Breast epithelium (tissue), 3 donors: ENCODE measurements around the gene PANX3.

ENCODE experiments used
- CTCF ChIP-seq, 3 donors: fragments of 450-650 bp; IDR thresholded peaks; one replicate each; pipeline ENCODE4 v1.5.1; 2016 to 2017; ENCODE audit warnings: antibody characterized with exemption in 3 of 3, mild to moderate bottlenecking in 3 of 3, moderate library complexity in 3 of 3
- POLR2A ChIP-seq: fragments of 450-650 bp; IDR thresholded peaks from one replicate; pipeline ENCODE4 v1.6.1; 2016; ENCODE audit warnings: antibody characterized with exemption, mild to moderate bottlenecking, moderate library complexity
- POLR2AphosphoS5 ChIP-seq, 3 donors: sonication (generic); formaldehyde crosslinking; IDR thresholded peaks; one replicate each; pipeline ENCODE4 v1.6.1; 2017; ENCODE audit warnings: antibody characterized with exemption in 3 of 3

GRCh38 chr11:124592627-124593026 lies 18.6 kb upstream of the PANX3 start:
- TF ChIP-seq POLR2AphosphoS5 (IDR thresholded peaks at IDR 0.05) = no peak
- no peak for TF ChIP-seq CTCF (IDR thresholded peaks at IDR 0.05)
- no peak for TF ChIP-seq POLR2A
